Trophoblast cell (in vitro differentiated cells and primary cell): ENCODE measurements around the gene BAZ1B.
"Not testable (repeated sequence)": the region's sequence is repeated elsewhere in the genome, so short reads cannot be mapped to it uniquely, and the experiment has no call there.

ENCODE experiments used
- DNase-seq, 2 donors: peaks; one replicate each; pipeline ENCODE4 v3.0.0-alpha.2; 2016
- H2AFZ ChIP-seq: 2 replicates; pipeline ENCODE4 v1.6.1; 2013; ENCODE audit warnings: low read length, moderate library complexity, mild to moderate bottlenecking; ENCODE audit not compliant: insufficient read depth, poor library complexity
- H2AK5ac ChIP-seq: 2 replicates; pipeline ENCODE4 v1.6.1; 2013; ENCODE audit warnings: mild to moderate bottlenecking, low read length
- H2BK120ac ChIP-seq: 2 replicates; pipeline ENCODE4 v1.6.1; 2013; ENCODE audit warnings: low read length, mild to moderate bottlenecking, moderate library complexity; ENCODE audit not compliant: insufficient read depth, poor library complexity
- H2BK12ac ChIP-seq: 2 replicates; pipeline ENCODE4 v1.6.1; 2013; ENCODE audit warnings: mild to moderate bottlenecking, low read length, moderate library complexity
- H2BK5ac ChIP-seq: 2 replicates; pipeline ENCODE4 v1.6.1; 2013; ENCODE audit warnings: low read length, low read depth, moderate library complexity, mild to moderate bottlenecking; ENCODE audit not compliant: poor library complexity
- H3K14ac ChIP-seq: 2 replicates; pipeline ENCODE4 v1.6.1; 2013; ENCODE audit warnings: mild to moderate bottlenecking, low read length
- H3K18ac ChIP-seq: 2 replicates; pipeline ENCODE4 v1.6.1; 2013; ENCODE audit warnings: mild to moderate bottlenecking, low read length
- H3K23ac ChIP-seq: 2 replicates; pipeline ENCODE4 v1.6.1; 2013; ENCODE audit warnings: low read length
- H3K27ac ChIP-seq: 2 replicates; pipeline ENCODE4 v1.5.1; 2013; ENCODE audit warnings: low read depth, mild to moderate bottlenecking, inconsistent platforms, low read length, moderate library complexity
- H3K27me3 ChIP-seq: 2 replicates; pipeline ENCODE4 v1.6.1; 2013; ENCODE audit warnings: inconsistent platforms, mild to moderate bottlenecking, low read length, moderate library complexity; ENCODE audit not compliant: insufficient read depth
- H3K36me3 ChIP-seq, 2 experiments: 1 replicate in 1 of 2; 2 replicates in 1 of 2; pipeline ENCODE4 v1.6.1; 2013; ENCODE audit warnings: low read length in 2 of 2, mild to moderate bottlenecking in 2 of 2, moderate library complexity in 1 of 2; ENCODE audit not compliant: insufficient read depth in 2 of 2, control insufficient read depth in 1 of 2
- H3K4ac ChIP-seq: 2 replicates; pipeline ENCODE4 v1.6.1; 2013; ENCODE audit warnings: low read depth, mild to moderate bottlenecking, low read length, moderate library complexity
- H3K4me1 ChIP-seq, 2 experiments: 1 replicate in 1 of 2; 2 replicates in 1 of 2; pipeline ENCODE4 v1.6.1; 2013; ENCODE audit warnings: low read length in 2 of 2, mild to moderate bottlenecking in 2 of 2, moderate library complexity in 1 of 2; ENCODE audit not compliant: insufficient read depth in 2 of 2, control insufficient read depth in 1 of 2
- H3K4me2 ChIP-seq: 2 replicates; pipeline ENCODE4 v1.6.1; 2013; ENCODE audit warnings: inconsistent platforms, mild to moderate bottlenecking, low read length, moderate library complexity
- H3K4me3 ChIP-seq: 2 replicates; pipeline ENCODE4 v1.5.1; 2013; ENCODE audit warnings: mild to moderate bottlenecking, low read depth, low read length, inconsistent platforms
- H3K79me1 ChIP-seq: one replicate; pipeline ENCODE4 v1.6.1; 2013; ENCODE audit warnings: low read length
- H3K79me2 ChIP-seq: 2 replicates; pipeline ENCODE4 v1.6.1; 2013; ENCODE audit warnings: low read length, mild to moderate bottlenecking; ENCODE audit not compliant: control insufficient read depth, insufficient read depth, poor library complexity
- H3K9ac ChIP-seq: 2 replicates; pipeline ENCODE4 v1.6.1; 2013; ENCODE audit warnings: mild to moderate bottlenecking, low read length
- H3K9me3 ChIP-seq: 2 replicates; pipeline ENCODE4 v1.6.1; 2013; ENCODE audit warnings: low read depth, mild to moderate bottlenecking, control low read depth, inconsistent platforms, low read length; ENCODE audit not compliant: insufficient read depth
- H4K12ac ChIP-seq: 2 replicates; pipeline ENCODE4 v1.6.1; 2013; ENCODE audit warnings: low read depth, mild to moderate bottlenecking, low read length, moderate library complexity
- H4K8ac ChIP-seq: 2 replicates; pipeline ENCODE4 v1.6.1; 2013; ENCODE audit warnings: low read depth, mild to moderate bottlenecking, low read length, moderate library complexity
- H4K91ac ChIP-seq: one replicate; pipeline ENCODE4 v1.6.1; 2013; ENCODE audit warnings: low read depth, mild to moderate bottlenecking, low read length, moderate library complexity
- WGBS: extraction: QIAGEN DNeasy Blood & Tissue Kit; methylation state at CpG from one replicate; pipeline ENCODE4 v1.1.7; 2013; ENCODE audit warnings: missing lambda C conversion rate; ENCODE audit not compliant: insufficient read length, insufficient coverage; ENCODE audit errors: extremely low coverage; 5-methylcytosine and 5-hydroxymethylcytosine counted together

Gene BAZ1B

GRCh38 chr7:73567846-73568685 lies 46.0 kb upstream of the BAZ1B start:
- Histone ChIP-seq H3K4me3 (no peak overlapping the region), H4K91ac (no peak overlapping the region), H2AK5ac (no peak overlapping the region), H2BK120ac (no peak overlapping the region), H3K23ac (no peak overlapping the region), H3K27ac (no peak overlapping the region), H3K9me3 (no peaks in the 10 kb centered on the region), H3K14ac (no peak overlapping the region), H3K4me1 (peaks cover 0 to 2% of the 10 kb centered on the region in 2 experiments), H2AFZ (no peak overlapping the region), H2BK12ac (no peak overlapping the region), H3K18ac (no peak overlapping the region), H3K4ac (no peak overlapping the region), H3K4me2 (no peak overlapping the region), H4K12ac (no peak overlapping the region), H3K79me1 (no peaks in the 10 kb centered on the region), H3K36me3 (peaks cover 26 to 31% of the 10 kb centered on the region in 2 experiments), H3K79me2 (no peaks in the 10 kb centered on the region), H4K8ac (no peak overlapping the region), H3K9ac (no peak overlapping the region), H2BK5ac (no peak overlapping the region), H3K27me3 (no peaks in the 10 kb centered on the region)
- DNase-seq: no peak
- WGBS: no CpG with 5 or more reads among the region's 12 CpGs

- no peaks in the 10 kb centered on the region for H3K79me2 ChIP-seq
These were observed 45.0 kb upstream of the BAZ1B start for GRCh38 chr7:73567140-73567539.

GRCh38 chr7:73566431-73566830 lies 44.3 kb upstream of the BAZ1B start:
- not testable (repeated sequence) for H3K4me1 ChIP-seq, H3K14ac ChIP-seq, H3K79me2 ChIP-seq, H3K79me1 ChIP-seq, H3K18ac ChIP-seq, H3K27me3 ChIP-seq, H2BK120ac ChIP-seq, H3K9ac ChIP-seq, H3K9me3 ChIP-seq, H3K27ac ChIP-seq, H4K12ac ChIP-seq, H2AK5ac ChIP-seq, H2AFZ ChIP-seq, H4K91ac ChIP-seq, H2BK5ac ChIP-seq, H3K4me2 ChIP-seq, H3K23ac ChIP-seq, DNase-seq, H3K4ac ChIP-seq, H3K4me3 ChIP-seq, H2BK12ac ChIP-seq, H4K8ac ChIP-seq
- H3K36me3 ChIP-seq: peaks cover 12 to 17% of the 10 kb centered on the region in 2 experiments

More at GRCh38 chr7:73567140-73567539, 45.0 kb upstream of the BAZ1B start:
- H3K27ac ChIP-seq: no peak overlapping the region
- no CpG with 5 or more reads among the region's 4 CpGs for WGBS
- no peak overlapping the region for H4K91ac ChIP-seq
- no peak for DNase-seq
- H2BK120ac ChIP-seq: no peak overlapping the region
- no peak overlapping the region for H4K12ac ChIP-seq
- no peak overlapping the region for H3K4me3 ChIP-seq
- H3K9ac ChIP-seq: no peak overlapping the region
- H3K4me1 ChIP-seq: peaks cover 0 to 2% of the 10 kb centered on the region in 2 experiments
- H3K23ac ChIP-seq: no peak overlapping the region
- no peaks in the 10 kb centered on the region for H3K79me1 ChIP-seq
- H3K4me2 ChIP-seq: no peak overlapping the region
- H2BK5ac ChIP-seq: no peak overlapping the region
- peaks cover 17 to 22% of the 10 kb centered on the region in 2 experiments for H3K36me3 ChIP-seq
- H2BK12ac ChIP-seq: no peak overlapping the region
- no peak overlapping the region for H2AFZ ChIP-seq
- no peak overlapping the region for H3K14ac ChIP-seq
- no peak overlapping the region for H4K8ac ChIP-seq
- no peaks in the 10 kb centered on the region for H3K27me3 ChIP-seq
- H3K9me3 ChIP-seq: peaks cover 1% of the 10 kb centered on the region
- no peak overlapping the region for H3K4ac ChIP-seq
- H2AK5ac ChIP-seq: no peak overlapping the region
- no peak overlapping the region for H3K18ac ChIP-seq

GRCh38 chr7:73565675-73566340 lies 43.7 kb upstream of the BAZ1B start:
- Histone ChIP-seq H3K4me2 (no peak overlapping the region), H2BK120ac (no peak overlapping the region), H2AFZ (no peak overlapping the region), H3K14ac (no peak overlapping the region), H3K36me3 (peaks cover 8 to 12% of the 10 kb centered on the region in 2 experiments), H3K4ac (no peak overlapping the region), H3K27me3 (no peaks in the 10 kb centered on the region), H4K12ac (no peak overlapping the region), H3K18ac (no peak overlapping the region), H2BK12ac (no peak overlapping the region), H3K27ac (no peak overlapping the region), H3K9me3 (peaks cover 1% of the 10 kb centered on the region), H4K91ac (no peak overlapping the region), H3K23ac (no peak overlapping the region), H2BK5ac (no peak overlapping the region), H3K79me1 (no peaks in the 10 kb centered on the region), H3K4me3 (no peak overlapping the region), H4K8ac (no peak overlapping the region), H3K9ac (no peak overlapping the region), H2AK5ac (no peak overlapping the region), H3K79me2 (no peaks in the 10 kb centered on the region), H3K4me1 (peaks cover 0 to 2% of the 10 kb centered on the region in 2 experiments)
- no peak for DNase-seq
- WGBS: no CpG with 5 or more reads among the region's 7 CpGs
